ENCODE results near the gene IFFO2.

IFFO2 gene

GRCh38 chr1:18921516-18922251 is 34.8 kb downstream of the IFFO2 start:
- Histone ChIP-seq H3K9ac (ENCODE audit: low read depth in 1 of 2, low read length in 2 of 2) (peak overlapping the region in 1 of 2 donors; percentile 52), H3K27me3 (ENCODE audit: control insufficient read depth in 2 of 2, insufficient read depth in 2 of 2, low read length in 2 of 2) (no peaks in the 10 kb centered on the region), H3K4me3 (ENCODE audit: low read length in 2 of 2) (no peak overlapping the region)

DNA sequence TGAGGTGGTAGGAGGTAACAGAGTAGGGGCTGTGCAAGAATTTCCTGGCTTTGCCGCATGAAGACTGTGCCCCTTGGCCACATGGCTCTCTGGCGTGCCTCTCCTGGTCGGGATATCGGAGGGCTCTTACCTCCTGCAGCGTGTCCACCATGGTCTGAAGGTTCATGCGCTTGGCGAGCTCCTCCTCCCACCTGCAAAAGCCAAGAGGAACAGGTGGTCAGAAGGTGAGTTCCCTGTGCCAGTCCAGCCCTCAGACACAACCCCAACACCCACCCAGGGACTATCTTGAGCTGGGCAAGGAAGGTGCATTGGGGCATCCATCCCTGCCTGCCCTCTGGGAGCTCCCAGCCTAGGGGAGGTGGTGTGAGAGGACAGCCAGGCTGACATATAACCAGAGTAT is 35.5 kb downstream of the IFFO2 start:
- H3K4me1 ChIP-seq (ENCODE audit: control insufficient read depth in 2 of 2, insufficient read depth in 2 of 2, low read length in 2 of 2) = peaks cover 15 to 19% of the 10 kb centered on the region in 2 donors
- peaks cover 8 to 14% of the 10 kb centered on the region in 2 donors for H3K36me3 ChIP-seq (ENCODE audit: control insufficient read depth in 2 of 2, insufficient read depth in 2 of 2, low read length in 2 of 2)
- no peaks in the 10 kb centered on the region for H3K27me3 ChIP-seq (ENCODE audit: control insufficient read depth in 2 of 2, insufficient read depth in 2 of 2, low read length in 2 of 2)
- no peak overlapping the region for H3K4me3 ChIP-seq (ENCODE audit: low read length in 2 of 2)
- H3K27ac ChIP-seq (ENCODE audit: low read depth in 2 of 2, low read length in 2 of 2) = no peak overlapping the region
- no peak overlapping the region for H3K9ac ChIP-seq (ENCODE audit: low read depth in 1 of 2, low read length in 2 of 2)
- H3K9me3 ChIP-seq (ENCODE audit: control insufficient read depth in 2 of 2, low read length in 2 of 2) = no peaks in the 10 kb centered on the region

More at GRCh38 chr1:18921516-18922251, 34.8 kb downstream of the IFFO2 start:
- Histone ChIP-seq H3K9me3 (ENCODE audit: control insufficient read depth in 2 of 2, low read length in 2 of 2) (no peaks in the 10 kb centered on the region), H3K36me3 (ENCODE audit: control insufficient read depth in 2 of 2, insufficient read depth in 2 of 2, low read length in 2 of 2) (peaks cover 5 to 11% of the 10 kb centered on the region in 2 donors), H3K27ac (ENCODE audit: low read depth in 2 of 2, low read length in 2 of 2) (peak overlapping the region; percentile 53 to 77), H3K4me1 (ENCODE audit: control insufficient read depth in 2 of 2, insufficient read depth in 2 of 2, low read length in 2 of 2) (peaks cover 19 to 20% of the 10 kb centered on the region in 2 donors)

DNA sequence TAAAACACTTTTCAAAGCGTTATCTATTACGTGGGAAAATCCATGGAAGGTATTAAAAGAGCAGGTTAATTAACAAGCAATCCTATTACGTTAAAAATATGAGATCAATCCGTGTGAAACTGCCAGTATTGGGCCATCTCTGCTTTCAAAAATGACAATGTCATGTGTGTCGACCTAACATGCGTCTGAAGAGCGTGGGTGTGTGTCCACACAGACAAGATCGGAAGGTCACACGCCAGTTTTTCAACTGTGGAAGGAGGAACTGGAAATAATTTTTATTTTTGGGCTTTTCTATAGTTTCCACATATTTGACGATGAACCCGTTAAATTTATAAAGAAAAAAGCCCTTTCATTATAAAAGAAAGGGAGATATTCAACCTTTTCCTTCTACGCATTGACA is 36.5 kb downstream of the IFFO2 start:
- Histone ChIP-seq H3K4me3 (ENCODE audit: low read length in 2 of 2) (no peak overlapping the region), H3K9ac (ENCODE audit: low read depth in 1 of 2, low read length in 2 of 2) (no peak overlapping the region), H3K9me3 (ENCODE audit: control insufficient read depth in 2 of 2, low read length in 2 of 2) (no peaks in the 10 kb centered on the region), H3K4me1 (ENCODE audit: control insufficient read depth in 2 of 2, insufficient read depth in 2 of 2, low read length in 2 of 2) (peaks cover 15 to 19% of the 10 kb centered on the region in 2 donors), H3K36me3 (ENCODE audit: control insufficient read depth in 2 of 2, insufficient read depth in 2 of 2, low read length in 2 of 2) (peaks cover 8 to 14% of the 10 kb centered on the region in 2 donors), H3K27me3 (ENCODE audit: control insufficient read depth in 2 of 2, insufficient read depth in 2 of 2, low read length in 2 of 2) (no peaks in the 10 kb centered on the region), H3K27ac (ENCODE audit: low read depth in 2 of 2, low read length in 2 of 2) (no peak overlapping the region)

- Histone ChIP-seq H3K4me1 (ENCODE audit: control insufficient read depth in 2 of 2, insufficient read depth in 2 of 2, low read length in 2 of 2) (peaks cover 13 to 19% of the 10 kb centered on the region in 2 donors), H3K27me3 (ENCODE audit: control insufficient read depth in 2 of 2, insufficient read depth in 2 of 2, low read length in 2 of 2) (no peaks in the 10 kb centered on the region), H3K27ac (ENCODE audit: low read depth in 2 of 2, low read length in 2 of 2) (no peak overlapping the region), H3K9ac (ENCODE audit: low read depth in 1 of 2, low read length in 2 of 2) (no peak overlapping the region), H3K4me3 (ENCODE audit: low read length in 2 of 2) (no peak overlapping the region), H3K9me3 (ENCODE audit: control insufficient read depth in 2 of 2, low read length in 2 of 2) (no peaks in the 10 kb centered on the region), H3K36me3 (ENCODE audit: control insufficient read depth in 2 of 2, insufficient read depth in 2 of 2, low read length in 2 of 2) (peaks cover 8 to 14% of the 10 kb centered on the region in 2 donors)
Observed at GRCh38 chr1:18919197-18919905, 37.1 kb downstream of the IFFO2 start.

DNA sequence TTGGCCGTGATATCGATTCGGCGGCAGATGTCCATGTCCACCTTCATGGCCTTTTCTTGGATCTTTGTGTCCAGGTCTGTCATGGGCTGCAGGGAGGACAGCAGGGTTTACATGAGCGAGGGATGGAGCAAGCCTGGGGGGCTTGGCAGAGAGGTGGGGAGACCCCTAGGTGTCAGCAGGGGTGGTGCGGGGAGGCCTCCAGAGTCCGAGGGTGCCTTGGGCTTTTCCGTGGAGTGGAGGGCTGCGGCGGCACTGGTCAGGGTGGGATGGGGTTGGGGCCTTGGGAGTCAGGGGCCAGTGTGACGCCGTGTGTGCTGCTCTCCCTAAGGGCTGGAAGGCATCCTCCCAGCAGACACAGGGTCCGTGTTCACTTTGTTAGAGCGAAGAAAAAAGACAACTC is 38.1 kb downstream of the IFFO2 start:
- Histone ChIP-seq H3K9ac (ENCODE audit: low read depth in 1 of 2, low read length in 2 of 2) (no peak overlapping the region), H3K4me3 (ENCODE audit: low read length in 2 of 2) (no peak overlapping the region), H3K27me3 (ENCODE audit: control insufficient read depth in 2 of 2, insufficient read depth in 2 of 2, low read length in 2 of 2) (no peaks in the 10 kb centered on the region), H3K9me3 (ENCODE audit: control insufficient read depth in 2 of 2, low read length in 2 of 2) (no peaks in the 10 kb centered on the region), H3K36me3 (ENCODE audit: control insufficient read depth in 2 of 2, insufficient read depth in 2 of 2, low read length in 2 of 2) (peaks cover 8 to 14% of the 10 kb centered on the region in 2 donors), H3K27ac (ENCODE audit: low read depth in 2 of 2, low read length in 2 of 2) (no peak overlapping the region), H3K4me1 (ENCODE audit: control insufficient read depth in 2 of 2, insufficient read depth in 2 of 2, low read length in 2 of 2) (peaks cover 10 to 18% of the 10 kb centered on the region in 2 donors)

- no peak overlapping the region for H3K4me3 ChIP-seq (ENCODE audit: low read length in 2 of 2)
- H3K36me3 ChIP-seq (ENCODE audit: control insufficient read depth in 2 of 2, insufficient read depth in 2 of 2, low read length in 2 of 2) = peaks cover 8 to 14% of the 10 kb centered on the region in 2 donors
- no peaks in the 10 kb centered on the region for H3K9me3 ChIP-seq (ENCODE audit: control insufficient read depth in 2 of 2, low read length in 2 of 2)
- H3K27ac ChIP-seq (ENCODE audit: low read depth in 2 of 2, low read length in 2 of 2) = no peak overlapping the region
- peaks cover 6 to 10% of the 10 kb centered on the region in 2 donors for H3K4me1 ChIP-seq (ENCODE audit: control insufficient read depth in 2 of 2, insufficient read depth in 2 of 2, low read length in 2 of 2)
- no peaks in the 10 kb centered on the region for H3K27me3 ChIP-seq (ENCODE audit: control insufficient read depth in 2 of 2, insufficient read depth in 2 of 2, low read length in 2 of 2)
- H3K9ac ChIP-seq (ENCODE audit: low read depth in 1 of 2, low read length in 2 of 2) = no peak overlapping the region
Observed at GRCh38 chr1:18917071-18917799, 39.2 kb downstream of the IFFO2 start.

DNA sequence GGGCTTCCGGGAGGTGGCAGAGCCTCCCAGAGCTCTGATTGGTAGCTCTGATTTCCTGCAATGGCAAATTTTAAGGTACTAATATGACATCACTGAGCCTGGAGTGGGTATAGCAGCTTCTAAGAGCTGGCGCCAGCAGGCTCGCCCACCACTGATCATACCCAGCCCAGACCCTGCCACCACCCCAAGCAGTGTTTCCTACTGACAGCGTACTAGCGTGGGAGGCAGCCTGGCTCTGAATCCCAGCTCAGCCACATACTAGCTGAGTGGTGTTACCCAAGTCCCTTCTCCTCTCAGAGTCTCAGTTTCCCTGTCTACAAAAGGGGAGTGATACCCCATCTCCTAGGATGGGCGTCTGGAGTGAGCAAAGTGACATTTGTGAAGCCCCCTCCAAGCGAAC is 41.1 kb downstream of the IFFO2 start:
- Histone ChIP-seq H3K36me3 (ENCODE audit: control insufficient read depth in 2 of 2, insufficient read depth in 2 of 2, low read length in 2 of 2) (peaks cover 4 to 19% of the 10 kb centered on the region in 2 donors), H3K9me3 (ENCODE audit: control insufficient read depth in 2 of 2, low read length in 2 of 2) (no peaks in the 10 kb centered on the region), H3K4me3 (ENCODE audit: low read length in 2 of 2) (no peak overlapping the region), H3K4me1 (ENCODE audit: control insufficient read depth in 2 of 2, insufficient read depth in 2 of 2, low read length in 2 of 2) (peaks cover 3 to 4% of the 10 kb centered on the region in 2 donors), H3K9ac (ENCODE audit: low read depth in 1 of 2, low read length in 2 of 2) (no peak overlapping the region), H3K27ac (ENCODE audit: low read depth in 2 of 2, low read length in 2 of 2) (no peak overlapping the region), H3K27me3 (ENCODE audit: control insufficient read depth in 2 of 2, insufficient read depth in 2 of 2, low read length in 2 of 2) (no peaks in the 10 kb centered on the region)

DNA sequence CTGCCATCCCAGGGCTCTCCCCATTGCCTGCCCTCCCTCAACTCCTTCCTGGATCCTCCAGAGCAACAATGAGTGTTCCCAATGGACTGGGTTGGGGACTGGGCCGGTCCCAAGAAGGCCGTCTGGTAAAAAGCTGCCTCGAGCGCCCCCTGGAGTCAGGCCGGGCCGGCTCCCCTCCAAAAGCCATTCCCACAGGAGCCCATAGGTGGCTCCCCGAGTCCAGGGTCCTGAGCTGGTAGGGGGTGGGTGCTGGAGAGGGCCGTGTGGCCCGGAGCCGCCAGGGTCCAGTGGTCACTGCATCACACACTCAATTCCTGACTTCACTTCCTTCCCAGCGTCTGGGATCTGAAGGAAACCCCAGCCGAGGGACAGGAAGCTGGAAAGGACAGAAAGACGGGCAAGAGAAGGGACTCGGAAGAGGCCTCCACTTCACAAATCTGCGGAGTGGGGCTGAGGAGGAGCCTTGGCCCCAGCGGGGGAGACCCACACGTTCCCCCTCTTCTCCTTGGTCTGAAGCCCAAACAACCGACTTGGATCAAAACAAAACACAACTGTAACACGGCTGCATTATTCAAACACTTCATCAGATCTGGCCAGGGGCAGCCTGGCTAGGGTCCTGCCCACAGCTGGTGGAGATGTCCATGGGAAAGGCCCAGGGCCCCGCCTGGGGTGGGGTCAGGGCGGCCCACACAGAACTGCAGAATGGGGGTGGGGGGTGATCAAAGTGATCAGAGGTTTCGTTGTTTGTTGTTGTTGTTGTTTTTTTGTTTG is 43.2 kb downstream of the IFFO2 start:
- H3K27ac ChIP-seq (ENCODE audit: low read depth in 2 of 2, low read length in 2 of 2) = no peak overlapping the region
- no peak overlapping the region for H3K9ac ChIP-seq (ENCODE audit: low read depth in 1 of 2, low read length in 2 of 2)
- no peaks in the 10 kb centered on the region for H3K9me3 ChIP-seq (ENCODE audit: control insufficient read depth in 2 of 2, low read length in 2 of 2)
- no peak overlapping the region for H3K4me3 ChIP-seq (ENCODE audit: low read length in 2 of 2)
- peaks cover 10 to 21% of the 10 kb centered on the region in 2 donors for H3K36me3 ChIP-seq (ENCODE audit: control insufficient read depth in 2 of 2, insufficient read depth in 2 of 2, low read length in 2 of 2)
- H3K4me1 ChIP-seq (ENCODE audit: control insufficient read depth in 2 of 2, insufficient read depth in 2 of 2, low read length in 2 of 2) = peaks cover 3 to 4% of the 10 kb centered on the region in 2 donors
- H3K27me3 ChIP-seq (ENCODE audit: control insufficient read depth in 2 of 2, insufficient read depth in 2 of 2, low read length in 2 of 2) = no peaks in the 10 kb centered on the region

DNA sequence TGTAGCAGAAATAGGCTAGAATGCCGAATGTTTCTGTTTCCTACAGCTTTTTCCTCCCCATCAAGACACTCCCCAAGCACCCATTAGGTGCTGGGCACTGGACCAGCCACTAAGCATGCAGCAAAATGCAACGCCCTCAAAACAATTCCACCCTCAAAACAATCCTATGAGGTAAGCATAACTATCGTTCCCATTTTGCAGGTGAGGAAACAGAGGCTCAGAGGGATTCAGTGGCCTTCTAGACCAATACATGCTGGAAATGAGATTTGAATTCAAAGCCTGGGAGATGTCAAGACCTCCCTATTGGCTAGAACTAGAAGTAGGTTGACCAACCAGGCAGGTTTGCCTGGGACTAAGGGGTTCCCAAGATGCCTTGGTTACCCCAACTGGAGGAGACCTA is 43.9 kb downstream of the IFFO2 start:
- Histone ChIP-seq H3K9me3 (ENCODE audit: control insufficient read depth in 2 of 2, low read length in 2 of 2) (no peaks in the 10 kb centered on the region), H3K27ac (ENCODE audit: low read depth in 2 of 2, low read length in 2 of 2) (no peak overlapping the region), H3K9ac (ENCODE audit: low read depth in 1 of 2, low read length in 2 of 2) (no peak overlapping the region), H3K4me1 (ENCODE audit: control insufficient read depth in 2 of 2, insufficient read depth in 2 of 2, low read length in 2 of 2) (peaks cover 3 to 4% of the 10 kb centered on the region in 2 donors), H3K36me3 (ENCODE audit: control insufficient read depth in 2 of 2, insufficient read depth in 2 of 2, low read length in 2 of 2) (peaks cover 10 to 21% of the 10 kb centered on the region in 2 donors), H3K4me3 (ENCODE audit: low read length in 2 of 2) (no peak overlapping the region), H3K27me3 (ENCODE audit: control insufficient read depth in 2 of 2, insufficient read depth in 2 of 2, low read length in 2 of 2) (no peaks in the 10 kb centered on the region)

All from mucosa of rectum (tissue), 2 donors.